OCI-LY1 (cell line): Measurements from ENCODE around the gene OLIG1.

Source experiments
- H2AFZ ChIP-seq: fragments of 200-600 bp; sonication (generic), shearing (Covaris generic); 2 replicates; pipeline ENCODE4 v1.6.0; 2014; ENCODE audit warnings: antibody characterized with exemption, mild to moderate bottlenecking, low read length
- H3F3A ChIP-seq: fragments of 200-600 bp; sonication (generic), shearing (Covaris generic); 2 replicates; pipeline ENCODE4 v1.6.0; 2014; ENCODE audit warnings: mild to moderate bottlenecking, antibody characterized with exemption, low read length, moderate library complexity; ENCODE audit not compliant: insufficient read depth
- H3K27ac ChIP-seq: fragments of 200-600 bp; sonication (generic); 2 replicates; pipeline ENCODE4 v1.5.1; 2014; ENCODE audit warnings: low read length, mixed run types, mild to moderate bottlenecking, low read depth; ENCODE audit not compliant: poor library complexity, severe bottlenecking
- H3K27me3 ChIP-seq: fragments of 200-600 bp; sonication (generic); 2 replicates; pipeline ENCODE4 v1.6.0; 2014; ENCODE audit warnings: antibody characterized with exemption, mild to moderate bottlenecking, low read length, moderate library complexity; ENCODE audit not compliant: insufficient read depth
- H3K36me3 ChIP-seq: fragments of 200-600 bp; sonication (generic); 2 replicates; pipeline ENCODE4 v1.6.1; 2014; ENCODE audit warnings: mild to moderate bottlenecking, antibody characterized with exemption, low read length, moderate library complexity, mixed read lengths; ENCODE audit not compliant: insufficient read depth
- H3K4me1 ChIP-seq: fragments of 200-600 bp; sonication (generic); 2 replicates; pipeline ENCODE4 v1.5.1; 2014; ENCODE audit warnings: mild to moderate bottlenecking, low read length, moderate library complexity; ENCODE audit not compliant: insufficient read depth, severe bottlenecking
- H3K4me2 ChIP-seq: fragments of 200-600 bp; sonication (generic), shearing (Covaris generic); 2 replicates; pipeline ENCODE4 v1.6.1; 2014; ENCODE audit warnings: low read length
- H3K4me3 ChIP-seq: fragments of 200-600 bp; sonication (generic); 2 replicates; pipeline ENCODE4 v1.5.1; 2014; ENCODE audit warnings: low read length, low read depth, mild to moderate bottlenecking, mixed read lengths; ENCODE audit not compliant: poor library complexity, severe bottlenecking
- H3K79me2 ChIP-seq: fragments of 200-600 bp; shearing (Covaris generic); 2 replicates; pipeline ENCODE4 v1.6.1; 2016; ENCODE audit warnings: mixed run types, low read length, mixed read lengths; ENCODE audit not compliant: insufficient read depth
- H3K9ac ChIP-seq: fragments of 200-600 bp; sonication (generic), shearing (Covaris generic); 2 replicates; pipeline ENCODE4 v1.6.1; 2014; ENCODE audit warnings: mild to moderate bottlenecking, low read length, mixed read lengths
- H3K9me2 ChIP-seq: fragments of 200-600 bp; sonication (generic), shearing (Covaris generic); 2 replicates; pipeline ENCODE4 v1.6.1; 2014; ENCODE audit warnings: low read depth, mild to moderate bottlenecking, low read length, mixed read lengths
- H3K9me3 ChIP-seq: fragments of 200-600 bp; shearing (Covaris generic); 2 replicates; pipeline ENCODE4 v1.6.1; 2014; ENCODE audit warnings: low read length, mixed read lengths
- H4K20me1 ChIP-seq: fragments of 200-600 bp; sonication (generic), shearing (Covaris generic); 2 replicates; pipeline ENCODE4 v1.6.0; 2016; ENCODE audit warnings: mild to moderate bottlenecking, low read length; ENCODE audit not compliant: insufficient read depth
- CTCF ChIP-seq: fragments of 200-600 bp; sonication (generic), shearing (Covaris generic); IDR thresholded peaks from 2 replicates; pipeline ENCODE4 v1.5.1; 2017; ENCODE audit warnings: mild to moderate bottlenecking, antibody characterized with exemption, low read length, moderate library complexity, mixed read lengths
- EZH2 ChIP-seq: fragments of 200-600 bp; sonication (generic), shearing (Covaris generic); IDR thresholded peaks from 2 replicates; pipeline ENCODE4 v1.8.0; 2017; ENCODE audit warnings: borderline replicate concordance, mixed run types, mild to moderate bottlenecking, antibody characterized with exemption, low read length, moderate library complexity, mixed read lengths

Gene OLIG1

GRCh38 chr21:33071770-33072306 lies 1.9 kb downstream of the OLIG1 start:
- Histone ChIP-seq H3K4me1 (no peaks in the 10 kb centered on the region), H3K4me3 (no peak overlapping the region), H4K20me1 (no peaks in the 10 kb centered on the region), H3K79me2 (no peaks in the 10 kb centered on the region), H3K36me3 (no peaks in the 10 kb centered on the region), H3K27me3 (no peaks in the 10 kb centered on the region), H3K9me2 (no peaks in the 10 kb centered on the region), H3K9me3 (peaks cover 6% of the 10 kb centered on the region; the same call in 1 of the 2 replicates), H2AFZ (no peak overlapping the region), H3K27ac (no peak overlapping the region), H3F3A (no peaks in the 10 kb centered on the region), H3K9ac (no peak overlapping the region), H3K4me2 (no peak overlapping the region)
- no peak for TF ChIP-seq EZH2
- TF ChIP-seq CTCF = no peak

GRCh38 chr21:33073636-33074035 lies 3.7 kb downstream of the OLIG1 start:
- Histone ChIP-seq H3K79me2 (no peaks in the 10 kb centered on the region), H3K4me2 (no peak overlapping the region), H3K9ac (no peak overlapping the region), H4K20me1 (no peaks in the 10 kb centered on the region), H3K9me3 (peaks cover 6% of the 10 kb centered on the region; the same call in 1 of the 2 replicates), H3F3A (no peaks in the 10 kb centered on the region), H3K36me3 (no peaks in the 10 kb centered on the region), H3K27ac (no peak overlapping the region), H3K4me1 (no peaks in the 10 kb centered on the region), H3K4me3 (no peak overlapping the region), H2AFZ (no peak overlapping the region), H3K9me2 (no peaks in the 10 kb centered on the region), H3K27me3 (no peaks in the 10 kb centered on the region)
- no peak for TF ChIP-seq EZH2
- TF ChIP-seq CTCF = no peak

GRCh38 chr21:33075128-33075527 lies 5.2 kb downstream of the OLIG1 start:
- no peaks in the 10 kb centered on the region for H3K27me3 ChIP-seq
- no peak overlapping the region for H2AFZ ChIP-seq
- H3F3A ChIP-seq = no peaks in the 10 kb centered on the region
- H3K9me2 ChIP-seq = no peaks in the 10 kb centered on the region
- no peaks in the 10 kb centered on the region for H3K9me3 ChIP-seq
- H3K27ac ChIP-seq = no peak overlapping the region
- peaks cover 5% of the 10 kb centered on the region for H3K4me1 ChIP-seq
- no peak for TF ChIP-seq EZH2
- TF ChIP-seq CTCF = no peak
- no peak overlapping the region for H3K4me3 ChIP-seq
- H3K4me2 ChIP-seq = no peak overlapping the region
- no peaks in the 10 kb centered on the region for H3K79me2 ChIP-seq
- no peaks in the 10 kb centered on the region for H3K36me3 ChIP-seq
- no peak overlapping the region for H3K9ac ChIP-seq
- H4K20me1 ChIP-seq = no peaks in the 10 kb centered on the region
